HCT116 (cell line): ENCODE measurements around the gene TBATA.

Experiments
- CTCF ChIP-seq, 3 experiments: fragments of 200-600 bp in 1 of 3; sonication (generic) in 1 of 3; IDR thresholded peaks in 2 of 3; conservative IDR thresholded peaks in 1 of 3; 2 replicates each; pipeline ENCODE4 v1.5.1; 2012 to 2017; ENCODE audit warnings: low read depth in 2 of 3, low read length in 2 of 3, antibody characterized with exemption in 1 of 3, borderline replicate concordance in 1 of 3, control low read depth in 1 of 3, mild to moderate bottlenecking in 1 of 3, mixed read lengths in 1 of 3, mixed run types in 1 of 3, moderate library complexity in 1 of 3; ENCODE audit not compliant: insufficient read depth in 1 of 3
- RAD21 ChIP-seq: IDR thresholded peaks from 2 replicates; pipeline ENCODE4 v1.6.1; 2012; ENCODE audit warnings: low read depth, mild to moderate bottlenecking

DNA sequence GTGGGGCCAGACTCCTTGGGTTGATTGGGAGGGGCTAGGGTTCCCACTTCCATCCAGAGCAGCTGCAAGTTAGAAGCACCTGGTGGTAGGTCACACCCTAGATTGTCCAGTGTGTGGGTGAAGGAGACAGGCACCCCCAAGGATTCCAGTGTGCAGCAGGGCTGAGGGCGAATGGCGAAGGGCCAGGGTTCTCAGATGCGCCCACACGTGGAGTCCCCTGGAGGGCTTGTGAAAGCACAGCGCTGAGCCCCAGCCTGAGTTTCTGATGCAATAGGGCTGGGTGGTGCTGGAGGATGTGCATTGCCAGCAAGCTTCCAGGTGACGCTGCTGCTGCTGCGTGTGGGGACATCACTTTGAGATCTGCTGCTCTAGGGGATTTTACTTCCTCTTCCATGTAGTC lies 25.4 kb downstream of the TBATA start:
- TF ChIP-seq CTCF (IDR thresholded peaks at IDR 0.05 in 2 of 3, conservative IDR thresholded peaks at IDR 0.05 in 1 of 3; ENCODE audit: borderline replicate concordance in 1 of 3, insufficient read depth in 1 of 3, low read depth in 2 of 3, low read length in 2 of 3) (no peak), RAD21 (no peak)
